HTR-8/SVneo (cell line): ENCODE results near the gene RUNX1.

Source experiments
- DNase-seq: peaks from one replicate; pipeline ENCODE4 v3.0.0; 2011; ENCODE audit warnings: low spot score, mixed read lengths; ENCODE audit not compliant: insufficient read length
- FAIRE-seq: peaks from 2 replicates; lab custom pipeline; 2011; peaks lifted over from hg19 to GRCh38; lab: Jason Lieb, UNC

Gene RUNX1

GRCh38 chr21:34844924-34845238, 204.2 kb downstream of the RUNX1 start:
- DNase-seq (no peak), FAIRE-seq (no peak)

GRCh38 chr21:34844013-34844923, 204.8 kb downstream of the RUNX1 start:
- DNase-seq = no peak
- no peak for FAIRE-seq

GRCh38 chr21:34843562-34843961, 205.5 kb downstream of the RUNX1 start:
- FAIRE-seq (no peak), DNase-seq (no peak)

GRCh38 chr21:34841154-34841553, 207.9 kb downstream of the RUNX1 start:
- DNase-seq = no peak
- no peak for FAIRE-seq

GRCh38 chr21:34840693-34841092, 208.4 kb downstream of the RUNX1 start:
- DNase-seq = no peak
- FAIRE-seq = no peak

- DNase-seq (no peak), FAIRE-seq (no peak)
Measured at GRCh38 chr21:34838956-34839820, 209.9 kb downstream of the RUNX1 start.

- FAIRE-seq = no peak
Measured at GRCh38 chr21:34836933-34837505, 212.1 kb downstream of the RUNX1 start.

GRCh38 chr21:34836103-34836932, 212.8 kb downstream of the RUNX1 start:
- FAIRE-seq = peak; percentile 33
- DNase-seq = peak; percentile 38

More at GRCh38 chr21:34836933-34837505, 212.1 kb downstream of the RUNX1 start:
- no peak for DNase-seq

- FAIRE-seq (no peak), DNase-seq (no peak)
Measured at GRCh38 chr21:34835526-34835925, 213.6 kb downstream of the RUNX1 start.

GRCh38 chr21:34834852-34835501, 214.1 kb downstream of the RUNX1 start:
- DNase-seq (no peak), FAIRE-seq (no peak)

- DNase-seq = no peak
- FAIRE-seq = no peak
Measured at GRCh38 chr21:34834290-34834689, 214.8 kb downstream of the RUNX1 start.

- DNase-seq = no peak
- FAIRE-seq = no peak
Measured at GRCh38 chr21:34833465-34833864, 215.6 kb downstream of the RUNX1 start.

GRCh38 chr21:34830386-34831170, 218.5 kb downstream of the RUNX1 start:
- FAIRE-seq (no peak), DNase-seq (no peak)

- FAIRE-seq = no peak
- no peak for DNase-seq
Measured at GRCh38 chr21:34827445-34828235, 221.5 kb downstream of the RUNX1 start.

GRCh38 chr21:34826836-34827235, 222.3 kb downstream of the RUNX1 start:
- DNase-seq = no peak
- FAIRE-seq = no peak

- FAIRE-seq (no peak), DNase-seq (no peak)
Measured at GRCh38 chr21:34825948-34826548, 223.1 kb downstream of the RUNX1 start.

- DNase-seq = no peak
- FAIRE-seq = no peak
Measured at GRCh38 chr21:34825101-34825500, 224.0 kb downstream of the RUNX1 start.

- no peak for FAIRE-seq
- DNase-seq = no peak
Measured at GRCh38 chr21:34824314-34824713, 224.8 kb downstream of the RUNX1 start.
